ENCODE data around the gene LUC7L3.

LUC7L3 gene

GRCh38 chr17:50737118-50737698, 17.8 kb downstream of the LUC7L3 start:
- H3K27ac ChIP-seq (ENCODE audit: low read depth, low read length), result no peak overlapping the region
- no peaks in the 10 kb centered on the region for H3K27me3 ChIP-seq (ENCODE audit: low read length)
- H3K4me3 ChIP-seq (ENCODE audit: insufficient read depth, low read length, poor library complexity, severe bottlenecking), result no peak overlapping the region
- H2AFZ ChIP-seq (ENCODE audit: low read depth, low read length, severe bottlenecking), result no peak overlapping the region
- H3K9me3 ChIP-seq (ENCODE audit: insufficient read depth, low read length), result no peaks in the 10 kb centered on the region
- no peak overlapping the region for H3K9ac ChIP-seq (ENCODE audit: low read length)
- H4K20me1 ChIP-seq (ENCODE audit: low read depth, low read length), result peaks cover 59% of the 10 kb centered on the region
- H3K9me2 ChIP-seq (replicated peaks; ENCODE audit: insufficient read depth, low read length), result no peaks in the 10 kb centered on the region
- H3F3A ChIP-seq (ENCODE audit: insufficient read depth), result peaks cover 6% of the 10 kb centered on the region; the same call in 1 of the 2 replicates
- peaks cover 53% of the 10 kb centered on the region for H3K36me3 ChIP-seq (ENCODE audit: low read length)
- no peak for TF ChIP-seq EZH2phosphoT487 (conservative IDR thresholded peaks at IDR 0.05; ENCODE audit: low read length)
- TF ChIP-seq, protein P1, sequence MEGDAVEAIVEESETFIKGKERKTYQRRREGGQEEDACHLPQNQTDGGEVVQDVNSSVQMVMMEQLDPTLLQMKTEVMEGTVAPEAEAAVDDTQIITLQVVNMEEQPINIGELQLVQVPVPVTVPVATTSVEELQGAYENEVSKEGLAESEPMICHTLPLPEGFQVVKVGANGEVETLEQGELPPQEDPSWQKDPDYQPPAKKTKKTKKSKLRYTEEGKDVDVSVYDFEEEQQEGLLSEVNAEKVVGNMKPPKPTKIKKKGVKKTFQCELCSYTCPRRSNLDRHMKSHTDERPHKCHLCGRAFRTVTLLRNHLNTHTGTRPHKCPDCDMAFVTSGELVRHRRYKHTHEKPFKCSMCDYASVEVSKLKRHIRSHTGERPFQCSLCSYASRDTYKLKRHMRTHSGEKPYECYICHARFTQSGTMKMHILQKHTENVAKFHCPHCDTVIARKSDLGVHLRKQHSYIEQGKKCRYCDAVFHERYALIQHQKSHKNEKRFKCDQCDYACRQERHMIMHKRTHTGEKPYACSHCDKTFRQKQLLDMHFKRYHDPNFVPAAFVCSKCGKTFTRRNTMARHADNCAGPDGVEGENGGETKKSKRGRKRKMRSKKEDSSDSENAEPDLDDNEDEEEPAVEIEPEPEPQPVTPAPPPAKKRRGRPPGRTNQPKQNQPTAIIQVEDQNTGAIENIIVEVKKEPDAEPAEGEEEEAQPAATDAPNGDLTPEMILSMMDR (IDR thresholded peaks at IDR 0.05; ENCODE audit: insufficient read depth, low read length, poor library complexity, severe bottlenecking), result no peak
- no peak overlapping the region for H3K4me2 ChIP-seq (ENCODE audit: low read depth, low read length, poor library complexity, severe bottlenecking)
- peaks cover 76% of the 10 kb centered on the region for H3K79me2 ChIP-seq (ENCODE audit: insufficient read depth, low read length)

GRCh38 chr17:50739098-50739497, 19.7 kb downstream of the LUC7L3 start:
- Histone ChIP-seq H3K9me3 (ENCODE audit: insufficient read depth, low read length) (no peaks in the 10 kb centered on the region), H3K9ac (ENCODE audit: low read length) (no peak overlapping the region), H3F3A (ENCODE audit: insufficient read depth) (no peaks in the 10 kb centered on the region), H4K20me1 (ENCODE audit: low read depth, low read length) (peaks cover 54% of the 10 kb centered on the region), H3K4me3 (ENCODE audit: insufficient read depth, low read length, poor library complexity, severe bottlenecking) (no peak overlapping the region), H3K4me2 (ENCODE audit: low read depth, low read length, poor library complexity, severe bottlenecking) (no peak overlapping the region), H3K36me3 (ENCODE audit: low read length) (peaks cover 60% of the 10 kb centered on the region), H3K9me2 (replicated peaks; ENCODE audit: insufficient read depth, low read length) (no peaks in the 10 kb centered on the region), H3K27me3 (ENCODE audit: low read length) (no peaks in the 10 kb centered on the region), H3K79me2 (ENCODE audit: insufficient read depth, low read length) (peaks cover 57% of the 10 kb centered on the region), H3K27ac (ENCODE audit: low read depth, low read length) (no peak overlapping the region), H2AFZ (ENCODE audit: low read depth, low read length, severe bottlenecking) (no peak overlapping the region)
- TF ChIP-seq EZH2phosphoT487 (conservative IDR thresholded peaks at IDR 0.05; ENCODE audit: low read length), result no peak
- TF ChIP-seq, protein P1 (IDR thresholded peaks at IDR 0.05; ENCODE audit: insufficient read depth, low read length, poor library complexity, severe bottlenecking), result no peak

DNA sequence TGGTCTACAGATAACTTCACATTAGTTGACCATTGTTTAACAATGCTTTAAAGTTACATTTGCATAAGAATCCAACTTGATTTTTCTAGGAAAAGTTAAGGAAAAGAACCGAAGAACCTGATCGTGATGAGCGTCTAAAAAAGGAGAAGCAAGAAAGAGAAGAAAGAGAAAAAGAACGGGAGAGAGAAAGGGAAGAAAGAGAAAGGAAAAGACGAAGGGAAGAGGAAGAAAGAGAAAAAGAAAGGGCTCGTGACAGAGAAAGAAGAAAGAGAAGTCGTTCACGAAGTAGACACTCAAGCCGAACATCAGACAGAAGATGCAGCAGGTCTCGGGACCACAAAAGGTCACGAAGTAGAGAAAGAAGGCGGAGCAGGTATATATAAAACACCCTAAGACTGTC, 26.2 kb downstream of the LUC7L3 start:
- Histone ChIP-seq H3K4me2 (ENCODE audit: low read depth, low read length, poor library complexity, severe bottlenecking) (no peak overlapping the region), H3K9me2 (replicated peaks; ENCODE audit: insufficient read depth, low read length) (no peaks in the 10 kb centered on the region), H3F3A (ENCODE audit: insufficient read depth) (peaks cover 7% of the 10 kb centered on the region; the same call in 1 of the 2 replicates), H3K36me3 (ENCODE audit: low read length) (peaks cover 81% of the 10 kb centered on the region), H3K27me3 (ENCODE audit: low read length) (no peaks in the 10 kb centered on the region), H2AFZ (ENCODE audit: low read depth, low read length, severe bottlenecking) (no peak overlapping the region), H3K27ac (ENCODE audit: low read depth, low read length) (no peak overlapping the region), H3K9me3 (ENCODE audit: insufficient read depth, low read length) (no peaks in the 10 kb centered on the region), H3K79me2 (ENCODE audit: insufficient read depth, low read length) (peaks cover 8% of the 10 kb centered on the region), H3K4me3 (ENCODE audit: insufficient read depth, low read length, poor library complexity, severe bottlenecking) (no peak overlapping the region), H4K20me1 (ENCODE audit: low read depth, low read length) (peaks cover 9% of the 10 kb centered on the region), H3K9ac (ENCODE audit: low read length) (no peak overlapping the region)
- TF ChIP-seq, protein P1 (IDR thresholded peaks at IDR 0.05; ENCODE audit: insufficient read depth, low read length, poor library complexity, severe bottlenecking), result no peak
- TF ChIP-seq EZH2phosphoT487 (conservative IDR thresholded peaks at IDR 0.05; ENCODE audit: low read length), result no peak

All from SU-DHL-6 (cell line).